ENCODE measurements around the gene TMEM132A. TPM values are rescaled to one million over a fixed set of nuclear protein-coding genes. Genes with fewer than 3 reads are reported as not detected.

TMEM132A gene, protein sequence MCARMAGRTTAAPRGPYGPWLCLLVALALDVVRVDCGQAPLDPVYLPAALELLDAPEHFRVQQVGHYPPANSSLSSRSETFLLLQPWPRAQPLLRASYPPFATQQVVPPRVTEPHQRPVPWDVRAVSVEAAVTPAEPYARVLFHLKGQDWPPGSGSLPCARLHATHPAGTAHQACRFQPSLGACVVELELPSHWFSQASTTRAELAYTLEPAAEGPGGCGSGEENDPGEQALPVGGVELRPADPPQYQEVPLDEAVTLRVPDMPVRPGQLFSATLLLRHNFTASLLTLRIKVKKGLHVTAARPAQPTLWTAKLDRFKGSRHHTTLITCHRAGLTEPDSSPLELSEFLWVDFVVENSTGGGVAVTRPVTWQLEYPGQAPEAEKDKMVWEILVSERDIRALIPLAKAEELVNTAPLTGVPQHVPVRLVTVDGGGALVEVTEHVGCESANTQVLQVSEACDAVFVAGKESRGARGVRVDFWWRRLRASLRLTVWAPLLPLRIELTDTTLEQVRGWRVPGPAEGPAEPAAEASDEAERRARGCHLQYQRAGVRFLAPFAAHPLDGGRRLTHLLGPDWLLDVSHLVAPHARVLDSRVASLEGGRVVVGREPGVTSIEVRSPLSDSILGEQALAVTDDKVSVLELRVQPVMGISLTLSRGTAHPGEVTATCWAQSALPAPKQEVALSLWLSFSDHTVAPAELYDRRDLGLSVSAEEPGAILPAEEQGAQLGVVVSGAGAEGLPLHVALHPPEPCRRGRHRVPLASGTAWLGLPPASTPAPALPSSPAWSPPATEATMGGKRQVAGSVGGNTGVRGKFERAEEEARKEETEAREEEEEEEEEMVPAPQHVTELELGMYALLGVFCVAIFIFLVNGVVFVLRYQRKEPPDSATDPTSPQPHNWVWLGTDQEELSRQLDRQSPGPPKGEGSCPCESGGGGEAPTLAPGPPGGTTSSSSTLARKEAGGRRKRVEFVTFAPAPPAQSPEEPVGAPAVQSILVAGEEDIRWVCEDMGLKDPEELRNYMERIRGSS
- total RNA-seq, result 5.9 and 6.6 TPM in 2 replicates

DNA sequence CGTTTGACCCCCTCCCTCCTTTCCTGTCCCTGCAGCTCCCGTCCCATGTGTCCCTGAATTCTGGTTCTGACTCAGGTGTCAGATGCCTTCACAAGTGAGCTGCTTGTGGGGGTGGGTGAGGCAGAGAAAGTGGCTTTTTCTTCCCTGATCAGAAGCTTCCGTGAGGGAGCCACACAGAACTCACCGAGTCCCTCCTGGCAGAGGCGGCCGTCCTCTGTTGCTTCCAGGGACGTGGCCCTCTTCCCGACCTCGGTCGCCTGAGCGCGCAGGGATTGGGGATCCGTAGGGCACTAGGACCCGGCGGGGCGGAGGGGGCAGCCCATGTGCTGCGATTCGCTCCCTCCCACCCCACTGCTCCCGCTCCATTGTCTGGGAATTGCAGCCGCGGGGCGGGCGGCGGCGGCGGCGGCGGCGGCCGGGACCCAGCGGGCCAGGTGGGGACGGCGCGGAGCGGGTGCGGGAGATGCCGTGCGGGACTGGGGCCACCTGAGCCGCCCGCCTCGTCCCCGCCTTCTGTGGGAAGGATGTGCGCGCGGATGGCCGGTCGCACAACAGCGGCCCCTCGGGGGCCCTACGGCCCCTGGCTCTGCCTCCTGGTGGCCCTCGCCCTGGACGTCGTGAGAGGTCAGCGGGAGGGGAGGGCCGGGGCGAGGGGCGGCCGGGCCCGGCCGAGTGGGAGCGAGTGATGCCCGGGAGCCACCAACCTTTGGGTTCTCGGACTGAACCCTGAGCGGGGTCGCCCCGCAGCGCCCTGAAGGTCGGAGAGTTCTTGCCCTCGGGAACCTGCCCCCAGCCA is at the start of gene TMEM132A:
TSS of gene TMEM132A (plus strand) at position 351 of the 796 bp plus-strand sequence. CDS start at position 525, 174 bp downstream.

DNA sequence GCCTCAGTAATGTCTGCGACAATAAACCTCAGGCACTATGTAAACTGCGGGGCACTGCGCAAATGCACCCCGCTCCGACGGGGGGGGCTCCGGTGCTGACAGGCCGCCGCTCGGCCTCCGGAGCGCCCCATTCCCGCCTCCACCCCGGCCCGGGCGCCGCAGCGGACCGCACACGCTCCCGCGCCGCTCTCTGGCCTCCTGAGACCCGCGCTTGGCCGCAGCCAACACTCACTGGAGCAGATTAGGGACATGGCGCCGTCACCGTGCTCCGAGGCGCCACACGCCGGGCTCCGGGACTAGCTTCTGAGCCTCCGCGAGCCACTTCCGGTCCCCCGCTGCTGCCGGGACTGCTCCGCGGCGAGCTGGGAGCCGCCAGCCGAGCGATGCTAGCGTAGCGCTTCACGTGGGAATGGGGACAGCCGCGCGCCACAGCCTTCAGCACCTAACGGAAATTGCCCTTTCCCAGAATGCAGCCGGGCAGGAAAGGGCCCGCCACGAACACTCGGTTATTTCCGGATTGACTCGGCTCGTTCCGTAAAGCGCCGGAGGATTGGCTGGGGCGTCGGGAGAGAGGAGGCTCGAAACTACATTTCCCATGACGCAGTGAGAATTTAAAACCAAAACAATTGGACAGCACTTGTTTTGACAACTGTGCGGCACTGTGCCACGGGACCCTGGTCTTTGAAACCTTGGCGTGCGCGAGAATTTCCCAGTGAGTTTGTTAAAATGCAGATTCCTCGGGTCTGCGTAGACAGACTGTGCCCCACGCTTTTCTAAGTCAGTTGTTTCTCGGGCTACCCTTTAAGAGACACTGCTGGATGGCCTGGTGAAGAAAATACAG is 17.9 kb upstream of the TMEM132A start, which contains the start of gene PRPF19:
TSS of gene PRPF19 (minus strand) at position 454 of the 841 bp plus-strand sequence. CDS start at position 251, 203 bp downstream.

DNA sequence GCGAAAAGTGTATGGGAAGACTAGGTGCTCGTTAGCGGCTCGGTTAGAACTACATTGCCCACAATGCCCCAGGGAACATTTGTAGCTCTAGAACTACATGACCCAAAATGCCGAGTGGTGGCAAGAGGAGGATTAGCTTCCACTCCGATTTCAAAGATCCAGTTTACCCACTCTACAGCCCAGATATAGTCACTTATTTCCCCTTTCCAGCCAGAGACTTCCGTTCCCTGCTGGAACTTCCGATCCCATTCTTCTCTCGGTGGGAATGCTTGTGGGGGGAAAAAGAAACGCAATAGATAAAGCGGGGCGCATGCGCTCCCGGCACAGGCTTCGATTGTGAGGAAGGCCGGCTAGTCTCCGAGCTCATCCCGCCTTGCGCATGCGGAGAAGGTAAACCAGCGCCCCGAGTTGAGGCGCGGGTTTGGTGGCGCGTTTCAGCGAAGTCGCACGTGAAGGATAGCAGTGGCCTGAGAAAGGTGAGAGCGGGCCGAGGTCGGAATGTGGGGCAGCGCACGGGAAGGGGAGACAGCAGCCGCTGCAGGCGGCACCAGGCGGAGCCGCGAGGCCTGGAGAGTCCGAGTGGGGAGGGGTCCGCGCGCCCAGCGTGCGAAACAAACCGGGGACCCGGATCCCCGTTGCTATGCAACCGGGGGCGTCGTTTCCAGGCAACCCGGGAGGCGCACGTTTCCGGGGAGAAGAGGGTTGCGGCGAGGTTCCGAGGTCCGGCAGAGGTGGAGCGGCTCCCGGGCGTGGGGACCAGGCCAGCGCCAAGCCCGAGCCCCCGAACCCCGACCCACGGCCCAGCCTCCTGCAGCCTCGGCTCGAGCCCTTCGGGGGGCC is 10.2 kb upstream of the TMEM132A start, which contains the start of gene TMEM109:
TSS of gene TMEM109 (plus strand) at position 366 of the 840 bp plus-strand sequence. CDS start 5,536 bp downstream, outside the sequence.

DNA sequence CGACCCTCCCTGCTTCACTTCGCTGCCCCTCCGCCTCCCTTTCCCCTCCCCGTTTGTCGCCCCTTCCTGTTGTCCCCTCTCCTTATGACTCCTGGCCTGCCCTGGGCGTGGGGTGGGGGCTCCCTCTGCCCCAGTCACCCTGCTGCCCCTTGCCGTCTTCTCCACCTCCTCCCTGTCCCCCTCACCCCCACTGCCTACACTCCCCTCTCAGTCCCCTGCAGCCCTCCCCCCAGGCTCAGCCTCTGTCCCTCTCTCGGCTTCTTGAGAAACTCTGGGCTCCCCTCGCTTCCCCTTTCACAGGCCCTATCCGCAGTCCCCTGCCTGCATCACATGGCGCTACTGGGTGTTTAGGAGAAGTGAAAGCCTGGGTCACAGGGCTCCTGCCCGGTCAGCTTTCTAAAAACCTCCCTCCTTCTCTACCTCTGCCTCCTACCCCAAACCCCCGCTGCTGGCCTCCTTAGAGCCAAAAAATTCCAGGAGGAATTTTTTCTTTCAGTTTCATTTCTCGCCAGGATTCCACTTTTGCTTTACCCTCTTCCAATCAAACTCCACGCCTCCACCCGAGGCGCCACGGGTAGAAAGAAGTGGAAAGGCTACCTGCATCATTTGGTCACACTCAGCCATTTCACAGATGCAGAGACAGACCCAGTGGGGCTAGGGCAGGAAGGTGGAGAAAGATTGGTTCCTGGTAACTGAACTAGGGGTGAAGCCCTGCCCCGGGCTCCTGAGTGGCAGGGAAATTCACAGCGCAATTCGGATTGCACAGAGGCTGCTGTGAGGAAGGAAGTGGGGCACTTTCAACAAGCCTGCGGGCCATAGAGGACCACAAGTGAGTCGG is 27.9 kb downstream of the TMEM132A start, which contains the start of gene SLC15A3:
TSS of gene SLC15A3 (minus strand) at position 273 of the 838 bp plus-strand sequence. CDS start 625 bp downstream, outside the sequence.

DNA sequence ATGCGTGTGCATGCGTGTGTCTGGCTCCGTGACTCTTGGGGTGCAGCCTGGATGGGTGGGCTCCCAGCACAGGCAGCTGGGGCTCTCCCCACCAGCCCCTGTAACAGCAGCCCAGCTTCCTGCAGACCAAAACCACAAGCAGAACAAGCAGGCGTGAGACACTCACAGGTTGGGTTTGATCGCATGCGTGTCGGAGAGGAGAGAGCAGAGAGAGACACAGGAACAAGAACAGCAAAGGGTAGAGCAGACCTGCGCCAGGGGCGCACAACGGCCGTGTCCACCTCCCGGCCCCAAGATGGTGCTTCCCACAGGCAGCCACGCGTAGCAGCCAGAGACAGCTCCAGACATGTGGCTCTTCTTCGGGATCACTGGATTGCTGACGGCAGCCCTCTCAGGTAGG is 47.3 kb downstream of the TMEM132A start, which contains the start of gene CD6:
TSS of gene CD6 (plus strand) at position 161 of the 400 bp plus-strand sequence. CDS start at position 347, 186 bp downstream.

Small RNAs within 50 kb of the gene (small RNA-seq; reads per million reads assigned to genes)
- not detected for gene RNU6-933P

Other genes with a start within 250 kb of the TMEM132A start
- not detected in 2 replicates for gene MS4A8, start 224.8 kb upstream of the TMEM132A start, total RNA-seq
- gene MS4A18, start 199.7 kb upstream of the TMEM132A start, total RNA-seq, result not detected in 2 replicates
- gene MS4A15, start 167.6 kb upstream of the TMEM132A start, total RNA-seq, result not detected in 2 replicates
- not detected in 2 replicates for gene MS4A10, start 139.1 kb upstream of the TMEM132A start, total RNA-seq
- 22.0 and 30.5 TPM in 2 replicates for gene CCDC86, start 82.3 kb upstream of the TMEM132A start, total RNA-seq
- gene PTGDR2, start 68.5 kb upstream of the TMEM132A start, total RNA-seq, result 1.5 and 9.4 TPM in 2 replicates
- gene ZP1, start 56.9 kb upstream of the TMEM132A start, total RNA-seq, result 0.37 and 0.98 TPM in 2 replicates
- 54.0 and 62.8 TPM in 2 replicates for gene PRPF19, start 17.9 kb upstream of the TMEM132A start, total RNA-seq
- 36.9 and 39.7 TPM in 2 replicates for gene TMEM109, start 10.3 kb upstream of the TMEM132A start, total RNA-seq
- gene SLC15A3, start 27.7 kb downstream of the TMEM132A start, total RNA-seq, result 4.5 and 8.1 TPM in 2 replicates
- gene CD6, start 47.2 kb downstream of the TMEM132A start, total RNA-seq, result not detected in 2 replicates
- not detected in 2 replicates for gene CD5, start 178.0 kb downstream of the TMEM132A start, total RNA-seq
- gene VPS37C, start 237.0 kb downstream of the TMEM132A start, total RNA-seq, result 12.9 and 16.2 TPM in 2 replicates